ENCODE measurements around the gene DCDC1.

DCDC1 gene

GRCh38 chr11:31096191-31096805 is 273.2 kb downstream of the DCDC1 start:
- H3K27me3 ChIP-seq (ENCODE audit: low read depth): no peaks in the 10 kb centered on the region
- no peak overlapping the region for H3K4me3 ChIP-seq
- no peaks in the 10 kb centered on the region for H3K9me3 ChIP-seq
- in situ Hi-C loops (cut with MboI; ENCODE audit: low sequenced_read_pairs): no loop called here
- DNase-seq (ENCODE audit: low spot score in 2 of 2): no peak
- no peaks in the 10 kb centered on the region for H3K36me3 ChIP-seq (replicated peaks)
- no peaks in the 10 kb centered on the region for H3K4me1 ChIP-seq

GRCh38 chr11:31092638-31093037 is 276.9 kb downstream of the DCDC1 start:
- H3K4me3 ChIP-seq: no peak overlapping the region
- no peaks in the 10 kb centered on the region for H3K27me3 ChIP-seq (ENCODE audit: low read depth)
- no peaks in the 10 kb centered on the region; the same call in 1 of the 2 replicates for H3K9me3 ChIP-seq
- no peaks in the 10 kb centered on the region for H3K4me1 ChIP-seq
- in situ Hi-C loops (cut with MboI; ENCODE audit: low sequenced_read_pairs): no loop called here
- no peak for DNase-seq (ENCODE audit: low spot score in 2 of 2)
- no peaks in the 10 kb centered on the region for H3K36me3 ChIP-seq (replicated peaks)

GRCh38 chr11:31089117-31089516 is 280.4 kb downstream of the DCDC1 start:
- Histone ChIP-seq H3K27me3 (ENCODE audit: low read depth) (no peaks in the 10 kb centered on the region), H3K4me1 (no peaks in the 10 kb centered on the region), H3K36me3 (replicated peaks) (no peaks in the 10 kb centered on the region), H3K4me3 (no peak overlapping the region), H3K9me3 (no peaks in the 10 kb centered on the region; the same call in 1 of the 2 replicates)
- no peak for DNase-seq (ENCODE audit: low spot score in 2 of 2)
- in situ Hi-C loops (cut with MboI; ENCODE audit: low sequenced_read_pairs): no loop called here

GRCh38 chr11:31069447-31070205 is 299.9 kb downstream of the DCDC1 start:
- H3K27me3 ChIP-seq (ENCODE audit: low read depth): no peaks in the 10 kb centered on the region; the same call in 1 of the 2 replicates
- no peak overlapping the region for H3K4me3 ChIP-seq
- no peaks in the 10 kb centered on the region for H3K4me1 ChIP-seq
- no peak for DNase-seq (ENCODE audit: low spot score in 2 of 2)
- H3K36me3 ChIP-seq (replicated peaks): no peaks in the 10 kb centered on the region
- in situ Hi-C loops (cut with MboI; ENCODE audit: low sequenced_read_pairs): no loop called here
- H3K9me3 ChIP-seq: no peaks in the 10 kb centered on the region

GRCh38 chr11:31060880-31061279 is 308.7 kb downstream of the DCDC1 start:
- no peak overlapping the region for H3K4me3 ChIP-seq
- H3K27me3 ChIP-seq (ENCODE audit: low read depth): no peaks in the 10 kb centered on the region
- no peak for DNase-seq (ENCODE audit: low spot score in 2 of 2)
- H3K9me3 ChIP-seq: no peaks in the 10 kb centered on the region
- in situ Hi-C loops (cut with MboI; ENCODE audit: low sequenced_read_pairs): no loop called here
- no peaks in the 10 kb centered on the region for H3K36me3 ChIP-seq (replicated peaks)
- no peaks in the 10 kb centered on the region for H3K4me1 ChIP-seq

GRCh38 chr11:31059529-31059928 is 310.0 kb downstream of the DCDC1 start:
- H3K9me3 ChIP-seq: no peaks in the 10 kb centered on the region
- no peak overlapping the region for H3K4me3 ChIP-seq
- no peaks in the 10 kb centered on the region for H3K4me1 ChIP-seq
- in situ Hi-C loops (cut with MboI; ENCODE audit: low sequenced_read_pairs): no loop called here
- no peaks in the 10 kb centered on the region for H3K36me3 ChIP-seq (replicated peaks)
- no peak for DNase-seq (ENCODE audit: low spot score in 2 of 2)
- H3K27me3 ChIP-seq (ENCODE audit: low read depth): no peaks in the 10 kb centered on the region

GRCh38 chr11:31050061-31050765 is 319.3 kb downstream of the DCDC1 start:
- DNase-seq (ENCODE audit: low spot score in 2 of 2): no peak
- Histone ChIP-seq H3K4me3 (no peak overlapping the region), H3K4me1 (no peaks in the 10 kb centered on the region), H3K27me3 (ENCODE audit: low read depth) (no peaks in the 10 kb centered on the region), H3K9me3 (no peaks in the 10 kb centered on the region), H3K36me3 (replicated peaks) (no peaks in the 10 kb centered on the region)
- in situ Hi-C loops (cut with MboI; ENCODE audit: low sequenced_read_pairs): no loop called here

- no peak overlapping the region for H3K4me3 ChIP-seq
- no peaks in the 10 kb centered on the region for H3K36me3 ChIP-seq (replicated peaks)
- DNase-seq (ENCODE audit: low spot score in 2 of 2): peak in 1 of 2 experiments; percentile 12
- no peaks in the 10 kb centered on the region for H3K9me3 ChIP-seq
- no peaks in the 10 kb centered on the region for H3K4me1 ChIP-seq
- in situ Hi-C loops (cut with MboI; ENCODE audit: low sequenced_read_pairs): no loop called here
- no peaks in the 10 kb centered on the region; the same call in 1 of the 2 replicates for H3K27me3 ChIP-seq (ENCODE audit: low read depth)
Measured at GRCh38 chr11:31045335-31045734, 324.2 kb downstream of the DCDC1 start.

GRCh38 chr11:31030138-31030792 is 339.3 kb downstream of the DCDC1 start:
- no peak for DNase-seq (ENCODE audit: low spot score in 2 of 2)
- no peaks in the 10 kb centered on the region for H3K4me1 ChIP-seq
- H3K4me3 ChIP-seq: no peak overlapping the region
- in situ Hi-C loops (cut with MboI; ENCODE audit: low sequenced_read_pairs): no loop called here
- H3K9me3 ChIP-seq: no peaks in the 10 kb centered on the region
- H3K36me3 ChIP-seq (replicated peaks): no peaks in the 10 kb centered on the region
- no peaks in the 10 kb centered on the region; the same call in 1 of the 2 replicates for H3K27me3 ChIP-seq (ENCODE audit: low read depth)

- DNase-seq (ENCODE audit: low spot score in 2 of 2): no peak
- H3K9me3 ChIP-seq: no peaks in the 10 kb centered on the region
- H3K4me3 ChIP-seq: no peak overlapping the region
- no peaks in the 10 kb centered on the region for H3K4me1 ChIP-seq
- no peaks in the 10 kb centered on the region; the same call in 1 of the 2 replicates for H3K27me3 ChIP-seq (ENCODE audit: low read depth)
- in situ Hi-C loops (cut with MboI; ENCODE audit: low sequenced_read_pairs): no loop called here
- H3K36me3 ChIP-seq (replicated peaks): no peaks in the 10 kb centered on the region
Measured at GRCh38 chr11:31026315-31026714, 343.2 kb downstream of the DCDC1 start.

GRCh38 chr11:31022080-31022479 is 347.5 kb downstream of the DCDC1 start:
- DNase-seq (ENCODE audit: low spot score in 2 of 2): no peak
- Histone ChIP-seq H3K4me1 (no peaks in the 10 kb centered on the region), H3K36me3 (replicated peaks) (no peaks in the 10 kb centered on the region), H3K27me3 (ENCODE audit: low read depth) (no peaks in the 10 kb centered on the region), H3K9me3 (no peaks in the 10 kb centered on the region), H3K4me3 (no peak overlapping the region)
- in situ Hi-C loops (cut with MboI; ENCODE audit: low sequenced_read_pairs): no loop called here

GRCh38 chr11:31019786-31020185 is 349.8 kb downstream of the DCDC1 start:
- DNase-seq (ENCODE audit: low spot score in 2 of 2): no peak
- no peaks in the 10 kb centered on the region for H3K9me3 ChIP-seq
- in situ Hi-C loops (cut with MboI; ENCODE audit: low sequenced_read_pairs): no loop called here
- no peaks in the 10 kb centered on the region for H3K4me1 ChIP-seq
- no peaks in the 10 kb centered on the region for H3K36me3 ChIP-seq (replicated peaks)
- no peak overlapping the region for H3K4me3 ChIP-seq
- H3K27me3 ChIP-seq (ENCODE audit: low read depth): no peaks in the 10 kb centered on the region

GRCh38 chr11:31005202-31005601 is 364.3 kb downstream of the DCDC1 start:
- no peak for DNase-seq (ENCODE audit: low spot score in 2 of 2)
- no peaks in the 10 kb centered on the region for H3K9me3 ChIP-seq
- H3K27me3 ChIP-seq (ENCODE audit: low read depth): 0 out of 2 replicates have a peak, but pooled peaks cover 8% of the 10 kb centered on the region
- in situ Hi-C loops (cut with MboI; ENCODE audit: low sequenced_read_pairs): no loop called here
- H3K4me1 ChIP-seq: no peaks in the 10 kb centered on the region
- no peaks in the 10 kb centered on the region for H3K36me3 ChIP-seq (replicated peaks)
- H3K4me3 ChIP-seq: no peak overlapping the region
